SK-N-SH (cell line): ENCODE data around the gene UBFD1.

Experiments used
- JUND ChIP-seq: IDR thresholded peaks from 2 replicates; pipeline ENCODE4 v1.4.0; 2012
- TF ChIP-seq, protein P1 (sequence below): fragments of 200-600 bp; sonication (generic); IDR thresholded peaks from 2 replicates; pipeline ENCODE4 v1.6.1; 2017; ENCODE audit warnings: antibody characterized with exemption, mild to moderate bottlenecking, moderate library complexity

DNA sequence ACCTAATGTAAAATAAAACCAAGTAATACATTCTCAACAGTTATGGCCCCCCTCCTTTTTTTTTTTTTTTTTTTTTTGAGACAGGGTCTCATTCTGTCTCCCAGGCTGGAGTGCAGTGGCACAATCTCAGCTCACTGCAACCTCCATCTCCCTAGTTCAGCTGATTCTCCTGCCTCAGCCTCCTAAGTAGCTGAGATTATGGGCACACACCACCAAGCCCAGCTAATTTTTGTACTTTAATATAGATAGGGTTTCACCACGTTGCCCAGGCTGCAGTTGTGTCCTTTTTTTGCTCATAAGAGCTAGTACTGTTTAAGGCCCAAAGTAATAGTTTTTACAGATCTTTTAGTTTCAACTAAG lies 18.6 kb upstream of the UBFD1 start:
- no peak for TF ChIP-seq JUND
- TF ChIP-seq, protein P1, sequence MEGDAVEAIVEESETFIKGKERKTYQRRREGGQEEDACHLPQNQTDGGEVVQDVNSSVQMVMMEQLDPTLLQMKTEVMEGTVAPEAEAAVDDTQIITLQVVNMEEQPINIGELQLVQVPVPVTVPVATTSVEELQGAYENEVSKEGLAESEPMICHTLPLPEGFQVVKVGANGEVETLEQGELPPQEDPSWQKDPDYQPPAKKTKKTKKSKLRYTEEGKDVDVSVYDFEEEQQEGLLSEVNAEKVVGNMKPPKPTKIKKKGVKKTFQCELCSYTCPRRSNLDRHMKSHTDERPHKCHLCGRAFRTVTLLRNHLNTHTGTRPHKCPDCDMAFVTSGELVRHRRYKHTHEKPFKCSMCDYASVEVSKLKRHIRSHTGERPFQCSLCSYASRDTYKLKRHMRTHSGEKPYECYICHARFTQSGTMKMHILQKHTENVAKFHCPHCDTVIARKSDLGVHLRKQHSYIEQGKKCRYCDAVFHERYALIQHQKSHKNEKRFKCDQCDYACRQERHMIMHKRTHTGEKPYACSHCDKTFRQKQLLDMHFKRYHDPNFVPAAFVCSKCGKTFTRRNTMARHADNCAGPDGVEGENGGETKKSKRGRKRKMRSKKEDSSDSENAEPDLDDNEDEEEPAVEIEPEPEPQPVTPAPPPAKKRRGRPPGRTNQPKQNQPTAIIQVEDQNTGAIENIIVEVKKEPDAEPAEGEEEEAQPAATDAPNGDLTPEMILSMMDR = no peak
